Stimulated activated naive CD8-positive, alpha-beta T cell treated with anti-CD3 and anti-CD28 coated beads, Interleukin-15, amount 100 ng/mL, for 72 hours (primary cell): ENCODE measurements around the gene HMX3.
"Not testable (repeated sequence)": the region's sequence is repeated elsewhere in the genome, so short reads cannot be mapped to it uniquely, and the experiment has no call there.

Experiments used
- ATAC-seq: fragments of 150-1000 bp; cut with Tn5 transposase; 2 replicates; pipeline ENCODE4 v1.10.0; 2021; ENCODE audit warnings: mild to moderate bottlenecking, moderate library complexity
- DNase-seq, 2 donors: peaks; one replicate each; pipeline ENCODE4 v3.0.0; 2021 to 2022
- H3K27ac Mint-ChIP-seq, 2 donors: one replicate each; pipeline ENCODE4 v1.8.0; 2022; ENCODE audit warnings: mild to moderate bottlenecking in 2 of 2, mixed read lengths in 2 of 2, moderate library complexity in 2 of 2
- H3K27me3 Mint-ChIP-seq: one replicate; pipeline ENCODE4 v1.8.0; 2022; ENCODE audit warnings: mixed read lengths
- H3K4me1 Mint-ChIP-seq: one replicate; pipeline ENCODE4 v1.8.0; 2022; ENCODE audit warnings: mild to moderate bottlenecking, mixed read lengths
- H3K4me3 Mint-ChIP-seq, 2 donors: one replicate each; pipeline ENCODE4 v1.8.0; 2022; ENCODE audit warnings: mild to moderate bottlenecking in 2 of 2, mixed read lengths in 2 of 2, moderate library complexity in 1 of 2
- H3K9me3 Mint-ChIP-seq, 2 donors: one replicate each; pipeline ENCODE4 v1.8.0; 2022; ENCODE audit warnings: mixed read lengths in 2 of 2

HMX3 gene

GRCh38 chr10:123171616-123172015 lies 35.8 kb downstream of the HMX3 start:
- not testable (repeated sequence) for ATAC-seq, DNase-seq, H3K4me3 Mint-ChIP-seq, H3K27ac Mint-ChIP-seq, H3K27me3 Mint-ChIP-seq, H3K4me1 Mint-ChIP-seq, H3K9me3 Mint-ChIP-seq

GRCh38 chr10:123175389-123176387 lies 39.9 kb downstream of the HMX3 start:
- H3K9me3 Mint-ChIP-seq, result peaks cover 0 to 7% of the 10 kb centered on the region in 2 donors
- H3K27ac Mint-ChIP-seq, result no peak overlapping the region

GRCh38 chr10:123178390-123178789 lies 42.6 kb downstream of the HMX3 start:
- DNase-seq, ATAC-seq, H3K4me1 Mint-ChIP-seq, H3K4me3 Mint-ChIP-seq, H3K27me3 Mint-ChIP-seq, H3K27ac Mint-ChIP-seq: not testable (repeated sequence)
- peaks cover 3 to 12% of the 10 kb centered on the region in 2 donors for H3K9me3 Mint-ChIP-seq

More at GRCh38 chr10:123175389-123176387, 39.9 kb downstream of the HMX3 start:
- ATAC-seq, result no peak
- no peaks in the 10 kb centered on the region for H3K4me1 Mint-ChIP-seq
- DNase-seq, result no peak
- no peaks in the 10 kb centered on the region for H3K27me3 Mint-ChIP-seq
- no peak overlapping the region for H3K4me3 Mint-ChIP-seq

GRCh38 chr10:123180101-123181090 lies 44.6 kb downstream of the HMX3 start:
- ATAC-seq, result no peak
- no peaks in the 10 kb centered on the region for H3K27me3 Mint-ChIP-seq
- H3K9me3 Mint-ChIP-seq, result peaks cover 17 to 18% of the 10 kb centered on the region in 2 donors
- H3K4me1 Mint-ChIP-seq, result no peaks in the 10 kb centered on the region
- no peak overlapping the region for H3K4me3 Mint-ChIP-seq
- DNase-seq, result no peak
- no peak overlapping the region for H3K27ac Mint-ChIP-seq

- peaks cover 21 to 24% of the 10 kb centered on the region in 2 donors for H3K9me3 Mint-ChIP-seq
- H3K27me3 Mint-ChIP-seq, result no peaks in the 10 kb centered on the region
- H3K4me1 Mint-ChIP-seq, result no peaks in the 10 kb centered on the region
- H3K27ac Mint-ChIP-seq, result no peak overlapping the region
- DNase-seq (no peak), ATAC-seq (no peak)
- H3K4me3 Mint-ChIP-seq, result no peak overlapping the region
Observed at GRCh38 chr10:123183724-123184123, 48.0 kb downstream of the HMX3 start.

- no peak overlapping the region for H3K4me3 Mint-ChIP-seq
- H3K27ac Mint-ChIP-seq, result no peak overlapping the region
- peaks cover 21 to 24% of the 10 kb centered on the region in 2 donors for H3K9me3 Mint-ChIP-seq
- H3K27me3 Mint-ChIP-seq, result no peaks in the 10 kb centered on the region
- H3K4me1 Mint-ChIP-seq, result no peaks in the 10 kb centered on the region
- ATAC-seq (no peak), DNase-seq (no peak)
Observed at GRCh38 chr10:123187781-123188180, 52.0 kb downstream of the HMX3 start.
